ENCODE results near the gene PSME4. TPM values are rescaled to one million over a fixed set of nuclear protein-coding genes. Genes with fewer than 3 reads are reported as not detected.
"Not testable (repeated sequence)": the region's sequence is repeated elsewhere in the genome, so short reads cannot be mapped to it uniquely, and the experiment has no call there.

Gene PSME4
- total RNA-seq, 1 donor = 43.9 TPM

GRCh38 chr2:53944542-53944941 is 26.3 kb downstream of the PSME4 start:
- TF ChIP-seq CTCF (IDR thresholded peaks at IDR 0.05; ENCODE audit: insufficient read depth, low read length) = no peak
- no peak for DNase-seq (ENCODE audit: low read depth)

GRCh38 chr2:53942280-53942679 is 28.5 kb downstream of the PSME4 start:
- no peak overlapping the region for H3K4me3 ChIP-seq (ENCODE audit: low read depth, low read length)
- DNase-seq (ENCODE audit: low read depth) = no peak
- no peak for TF ChIP-seq CTCF (IDR thresholded peaks at IDR 0.05; ENCODE audit: insufficient read depth, low read length)

More at GRCh38 chr2:53944542-53944941, 26.3 kb downstream of the PSME4 start:
- H3K4me3 ChIP-seq (ENCODE audit: low read depth, low read length) = no peak overlapping the region

- no peak for TF ChIP-seq CTCF (IDR thresholded peaks at IDR 0.05; ENCODE audit: insufficient read depth, low read length)
- no peak overlapping the region for H3K4me3 ChIP-seq (ENCODE audit: low read depth, low read length)
- DNase-seq (ENCODE audit: low read depth) = no peak
Observed at GRCh38 chr2:53941749-53942148, 29.0 kb downstream of the PSME4 start.

GRCh38 chr2:53939656-53940055 is 31.1 kb downstream of the PSME4 start:
- H3K4me3 ChIP-seq (ENCODE audit: low read depth, low read length) = no peak overlapping the region
- DNase-seq (ENCODE audit: low read depth) = no peak
- no peak for TF ChIP-seq CTCF (IDR thresholded peaks at IDR 0.05; ENCODE audit: insufficient read depth, low read length)

GRCh38 chr2:53938904-53939303 is 31.9 kb downstream of the PSME4 start:
- no peak for DNase-seq (ENCODE audit: low read depth)
- TF ChIP-seq CTCF (IDR thresholded peaks at IDR 0.05; ENCODE audit: insufficient read depth, low read length) = no peak
- no peak overlapping the region for H3K4me3 ChIP-seq (ENCODE audit: low read depth, low read length)

- no peak for DNase-seq (ENCODE audit: low read depth)
- H3K4me3 ChIP-seq (ENCODE audit: low read depth, low read length) = no peak overlapping the region
- no peak for TF ChIP-seq CTCF (IDR thresholded peaks at IDR 0.05; ENCODE audit: insufficient read depth, low read length)
Observed at GRCh38 chr2:53933329-53933728, 37.5 kb downstream of the PSME4 start.

- H3K4me3 ChIP-seq (ENCODE audit: low read depth, low read length); DNase-seq (ENCODE audit: low read depth): not testable (repeated sequence)
Observed at GRCh38 chr2:53926321-53926720, 44.5 kb downstream of the PSME4 start.

All from fibroblast of the aortic adventitia (primary cell).